Astrocyte (in vitro differentiated cells and primary cell): ENCODE measurements around the gene CCDC187. TPM values are rescaled to one million over a fixed set of nuclear protein-coding genes. Genes with fewer than 3 reads are reported as not detected.

ENCODE experiments used
- DNase-seq: peaks from one replicate; pipeline ENCODE4 v3.0.0-alpha.2; 2010; ENCODE audit warnings: low read depth
- FAIRE-seq: peaks from 2 replicates; lab custom pipeline; 2011; peaks lifted over from hg19 to GRCh38; lab: Jason Lieb, UNC
- H2AFZ ChIP-seq: 2 replicates; pipeline ENCODE4 v1.6.0; 2012; ENCODE audit warnings: low read depth, low read length, inconsistent platforms
- H3K27ac ChIP-seq: 2 replicates; pipeline ENCODE4 v1.5.1; 2011; ENCODE audit warnings: low read depth, low read length, inconsistent platforms
- H3K27me3 ChIP-seq: 2 replicates; pipeline ENCODE4 v1.6.0; 2011; ENCODE audit warnings: low read length, inconsistent platforms; ENCODE audit not compliant: insufficient read depth
- H3K36me3 ChIP-seq: 2 replicates; pipeline ENCODE4 v1.5.1; 2011; ENCODE audit warnings: low read length, inconsistent platforms; ENCODE audit not compliant: insufficient read depth
- H3K4me1 ChIP-seq: 2 replicates; pipeline ENCODE4 v1.5.1; 2011; ENCODE audit warnings: low read length, inconsistent platforms; ENCODE audit not compliant: insufficient read depth
- H3K4me2 ChIP-seq: 2 replicates; pipeline ENCODE4 v1.6.0; 2012; ENCODE audit warnings: low read length, inconsistent platforms
- H3K4me3 ChIP-seq: 2 replicates; pipeline ENCODE4 v1.5.1; 2011; ENCODE audit warnings: low read depth, mild to moderate bottlenecking, low read length, inconsistent platforms; ENCODE audit not compliant: insufficient read depth
- H3K79me2 ChIP-seq: 2 replicates; pipeline ENCODE4 v1.6.0; 2012; ENCODE audit warnings: mild to moderate bottlenecking, low read length, inconsistent platforms; ENCODE audit not compliant: insufficient read depth
- H3K9ac ChIP-seq: 2 replicates; pipeline ENCODE4 v1.6.0; 2012; ENCODE audit warnings: mild to moderate bottlenecking, low read length, inconsistent platforms
- H3K9me3 ChIP-seq: 2 replicates; pipeline ENCODE4 v1.5.1; 2012; ENCODE audit warnings: low read depth, mild to moderate bottlenecking, low read length, inconsistent platforms; ENCODE audit not compliant: insufficient read depth
- H4K20me1 ChIP-seq: 2 replicates; pipeline ENCODE4 v1.6.0; 2012; ENCODE audit warnings: low read length, inconsistent platforms; ENCODE audit not compliant: insufficient read depth
- H3K27ac Mint-ChIP-seq: one replicate; pipeline ENCODE4 v1.8.0; 2021; ENCODE audit warnings: mild to moderate bottlenecking, mixed read lengths; ENCODE audit not compliant: unreplicated experiment
- H3K27me3 Mint-ChIP-seq: one replicate; pipeline ENCODE4 v1.8.0; 2021; ENCODE audit warnings: low read depth, mixed read lengths; ENCODE audit not compliant: unreplicated experiment
- H3K36me3 Mint-ChIP-seq: one replicate; pipeline ENCODE4 v1.8.0; 2021; ENCODE audit warnings: low read depth, mixed read lengths; ENCODE audit not compliant: unreplicated experiment
- H3K4me1 Mint-ChIP-seq: one replicate; pipeline ENCODE4 v1.8.0; 2021; ENCODE audit warnings: low read depth, mixed read lengths; ENCODE audit not compliant: unreplicated experiment
- H3K4me3 Mint-ChIP-seq: one replicate; pipeline ENCODE4 v1.8.0; 2021; ENCODE audit warnings: mild to moderate bottlenecking, moderate library complexity, mixed read lengths; ENCODE audit not compliant: unreplicated experiment
- H3K9me3 Mint-ChIP-seq: one replicate; pipeline ENCODE4 v1.8.0; 2021; ENCODE audit warnings: mild to moderate bottlenecking, mixed read lengths; ENCODE audit not compliant: unreplicated experiment
- CTCF ChIP-seq: IDR thresholded peaks from 2 replicates; pipeline ENCODE4 v1.5.1; 2011; ENCODE audit warnings: low read depth, mild to moderate bottlenecking, inconsistent platforms, low read length, moderate library complexity; ENCODE audit not compliant: insufficient read depth
- EZH2 ChIP-seq: IDR thresholded peaks from 2 replicates; pipeline ENCODE4 v1.6.1; 2012; ENCODE audit warnings: mild to moderate bottlenecking, low read length, inconsistent platforms; ENCODE audit not compliant: insufficient read depth
- total RNA-seq: library from RNA; stranded (reverse); gene quantifications from 2 replicates; pipeline ENCODE4 v1.2.1, GENCODE V29; 2021

The CCDC187 gene
- total RNA-seq, 1 donor from 2014 or later, result 0.09 TPM

GRCh38 chr9:136242918-136243525 is 60.9 kb downstream of the CCDC187 start:
- peaks cover 71% of the 10 kb centered on the region for H4K20me1 ChIP-seq
- no peak overlapping the region for H3K4me2 ChIP-seq

GRCh38 chr9:136242248-136242647 is 61.6 kb downstream of the CCDC187 start:
- Histone ChIP-seq H4K20me1 (peaks cover 79% of the 10 kb centered on the region), H3K27me3 (peaks cover 6% of the 10 kb centered on the region), H3K4me2 (no peak overlapping the region), H3K27ac (no peak overlapping the region), H3K36me3 (no peaks in the 10 kb centered on the region), H3K9me3 (no peaks in the 10 kb centered on the region), H3K79me2 (peaks cover 54% of the 10 kb centered on the region), H2AFZ (no peak overlapping the region), H3K4me3 (no peak overlapping the region), H3K4me1 (peaks cover 15% of the 10 kb centered on the region), H3K9ac (no peak overlapping the region)
- Mint-ChIP-seq H3K9me3 (no peaks in the 10 kb centered on the region), H3K27me3 (peaks cover 5% of the 10 kb centered on the region), H3K36me3 (peaks cover 3% of the 10 kb centered on the region), H3K4me3 (no peak overlapping the region), H3K4me1 (peaks cover 31% of the 10 kb centered on the region), H3K27ac (no peak overlapping the region)
- TF ChIP-seq CTCF, result no peak
- no peak for TF ChIP-seq EZH2
- DNase-seq (no peak), FAIRE-seq (no peak)

More at GRCh38 chr9:136242918-136243525, 60.9 kb downstream of the CCDC187 start:
- Histone ChIP-seq H3K4me3 (no peak overlapping the region), H3K36me3 (no peaks in the 10 kb centered on the region), H3K9me3 (no peaks in the 10 kb centered on the region), H3K79me2 (peaks cover 52% of the 10 kb centered on the region), H2AFZ (no peak overlapping the region), H3K27me3 (peaks cover 6% of the 10 kb centered on the region), H3K27ac (no peak overlapping the region), H3K4me1 (peaks cover 15% of the 10 kb centered on the region), H3K9ac (no peak overlapping the region)
- no peak overlapping the region for H3K4me3 Mint-ChIP-seq
- no peak overlapping the region for H3K27ac Mint-ChIP-seq
- H3K27me3 Mint-ChIP-seq, result peaks cover 13% of the 10 kb centered on the region
- peaks cover 3% of the 10 kb centered on the region for H3K36me3 Mint-ChIP-seq
- no peaks in the 10 kb centered on the region for H3K9me3 Mint-ChIP-seq
- TF ChIP-seq EZH2, result no peak
- TF ChIP-seq CTCF, result no peak
- DNase-seq, result no peak
- no peak for FAIRE-seq
- H3K4me1 Mint-ChIP-seq, result peaks cover 27% of the 10 kb centered on the region

- H3K79me2 ChIP-seq, result peaks cover 54% of the 10 kb centered on the region
- H3K36me3 Mint-ChIP-seq, result peaks cover 3% of the 10 kb centered on the region
- H3K4me3 ChIP-seq, result no peak overlapping the region
- no peaks in the 10 kb centered on the region for H3K27me3 Mint-ChIP-seq
- no peak overlapping the region for H3K27ac Mint-ChIP-seq
- no peaks in the 10 kb centered on the region for H3K36me3 ChIP-seq
- peaks cover 83% of the 10 kb centered on the region for H4K20me1 ChIP-seq
- H3K9me3 ChIP-seq, result no peaks in the 10 kb centered on the region
- DNase-seq (no peak), FAIRE-seq (no peak)
- no peak overlapping the region for H3K27ac ChIP-seq
- peaks cover 31% of the 10 kb centered on the region for H3K4me1 Mint-ChIP-seq
- TF ChIP-seq EZH2 (no peak), CTCF (no peak)
- no peak overlapping the region for H2AFZ ChIP-seq
- H3K9me3 Mint-ChIP-seq, result no peaks in the 10 kb centered on the region
- H3K4me2 ChIP-seq, result no peak overlapping the region
- H3K4me3 Mint-ChIP-seq, result no peak overlapping the region
- peaks cover under 1% of the 10 kb centered on the region for H3K27me3 ChIP-seq
- no peak overlapping the region for H3K9ac ChIP-seq
- peaks cover 15% of the 10 kb centered on the region for H3K4me1 ChIP-seq
Measured at GRCh38 chr9:136241542-136241941, 62.4 kb downstream of the CCDC187 start.
